ENCODE measurements around the gene IQCE. TPM values are rescaled to one million over a fixed set of nuclear protein-coding genes. Genes with fewer than 3 reads are reported as not detected.

IQCE gene
- total RNA-seq, 1 donor from 2014 or later: 5.2 TPM

- intact Hi-C loops (cut with DNase I): no loop called here
- Histone ChIP-seq H3K4me1 (peaks cover 24% of the 10 kb centered on the region), H3K27ac (peak overlapping the region; percentile 37), H3K27me3 (no peaks in the 10 kb centered on the region), H3K9me3 (no peaks in the 10 kb centered on the region), H3K4me3 (no peak overlapping the region), H3K36me3 (no peaks in the 10 kb centered on the region)
- DNase-seq (ENCODE audit: extremely low spot score in 2 of 2): no peak
- TF ChIP-seq POLR2A (IDR thresholded peaks at IDR 0.05) (no peak), CTCF (IDR thresholded peaks at IDR 0.05) (no peak), POLR2AphosphoS5 (IDR thresholded peaks at IDR 0.05; ENCODE audit: insufficient read depth in 1 of 2, low read depth in 1 of 2) (peak; percentile 60 to 66)
Observed at GRCh38 chr7:2663121-2663886, 104.5 kb downstream of the IQCE start.

GRCh38 chr7:2663960-2664359 lies 105.2 kb downstream of the IQCE start:
- no peak overlapping the region for H3K4me3 ChIP-seq
- no peaks in the 10 kb centered on the region for H3K9me3 ChIP-seq
- intact Hi-C loops (cut with DNase I): no loop called here
- peaks cover 24% of the 10 kb centered on the region for H3K4me1 ChIP-seq
- DNase-seq (ENCODE audit: extremely low spot score in 2 of 2): no peak
- TF ChIP-seq POLR2A (IDR thresholded peaks at IDR 0.05): no peak
- TF ChIP-seq CTCF (IDR thresholded peaks at IDR 0.05): no peak
- TF ChIP-seq POLR2AphosphoS5 (IDR thresholded peaks at IDR 0.05; ENCODE audit: insufficient read depth in 1 of 2, low read depth in 1 of 2): no peak
- no peaks in the 10 kb centered on the region for H3K27me3 ChIP-seq
- H3K36me3 ChIP-seq: no peaks in the 10 kb centered on the region
- H3K27ac ChIP-seq: no peak overlapping the region

Small RNA genes lying within 50 kb of the gene (microRNA-seq; reads per million reads assigned to microRNA genes)
- gene MIR4648 (ENCODE audit: borderline number of aligned reads, borderline replicate concordance): not detected

Small RNA genes lying within 50 kb of the gene (small RNA-seq; reads per million reads assigned to genes)
- gene MIR4648: not detected

Other genes with a start within 250 kb of the IQCE start
- gene SNX8, start 244.5 kb upstream of the IQCE start, total RNA-seq: 8.3 TPM
- gene EIF3B, start 204.2 kb upstream of the IQCE start, total RNA-seq: 90.8 TPM
- 26.3 TPM for gene CHST12, start 155.4 kb upstream of the IQCE start, total RNA-seq
- gene GRIFIN, start 82.6 kb upstream of the IQCE start, total RNA-seq: not detected
- gene LFNG, start 39.2 kb upstream of the IQCE start, total RNA-seq: 36.8 TPM
- gene BRAT1, start 3.5 kb upstream of the IQCE start, total RNA-seq: 66.0 TPM
- gene TTYH3, start 73.0 kb downstream of the IQCE start, total RNA-seq: 33.9 TPM
- gene AMZ1, start 129.2 kb downstream of the IQCE start, total RNA-seq: 1.2 TPM